Sigmoid colon (tissue), 4 donors: ENCODE results near the gene SLC38A2.

Experiments
- POLR2A ChIP-seq, 2 donors: fragments of 450-650 bp; IDR thresholded peaks; one replicate each; pipeline ENCODE4 v1.6.1; 2016; ENCODE audit warnings: antibody characterized with exemption in 2 of 2, mild to moderate bottlenecking in 2 of 2, moderate library complexity in 2 of 2
- POLR2AphosphoS5 ChIP-seq, 4 donors: sonication (generic); formaldehyde crosslinking; IDR thresholded peaks; one replicate each; pipeline ENCODE4 v1.6.1; 2017; ENCODE audit warnings: antibody characterized with exemption in 4 of 4
- TF ChIP-seq, protein P1 (sequence below), 4 experiments: fragments of 450-650 bp in 3 of 4; fragments of 200-600 bp in 1 of 4; IDR thresholded peaks; one replicate each; pipeline ENCODE4 v1.5.1; 2016 to 2019; ENCODE audit warnings: antibody characterized with exemption in 4 of 4, mild to moderate bottlenecking in 3 of 4, moderate library complexity in 2 of 4

DNA sequence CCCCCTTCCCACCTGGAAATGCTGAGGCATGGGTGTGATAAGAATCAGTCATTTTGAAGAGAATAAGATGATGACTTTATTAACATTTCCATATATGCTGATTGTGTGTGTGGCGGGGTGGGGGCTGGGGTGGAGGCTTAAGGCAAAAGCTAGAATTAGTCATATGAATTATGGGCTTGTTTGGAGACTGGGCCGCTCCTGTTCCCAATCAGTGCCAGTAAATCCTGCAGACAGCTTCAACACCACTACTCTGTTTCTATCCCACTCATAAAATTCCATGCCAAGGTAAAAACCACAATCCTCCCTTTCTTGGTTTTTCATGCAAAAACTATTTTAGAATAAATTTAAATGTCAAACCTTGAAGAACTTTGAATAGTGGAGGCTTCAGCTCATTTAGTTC is 29.9 kb upstream of the SLC38A2 start:
- no peak for TF ChIP-seq POLR2A (IDR thresholded peaks at IDR 0.05)
- peak; percentile 57 to 84 (median 80) for TF ChIP-seq POLR2AphosphoS5 (IDR thresholded peaks at IDR 0.05)
- TF ChIP-seq, protein P1, sequence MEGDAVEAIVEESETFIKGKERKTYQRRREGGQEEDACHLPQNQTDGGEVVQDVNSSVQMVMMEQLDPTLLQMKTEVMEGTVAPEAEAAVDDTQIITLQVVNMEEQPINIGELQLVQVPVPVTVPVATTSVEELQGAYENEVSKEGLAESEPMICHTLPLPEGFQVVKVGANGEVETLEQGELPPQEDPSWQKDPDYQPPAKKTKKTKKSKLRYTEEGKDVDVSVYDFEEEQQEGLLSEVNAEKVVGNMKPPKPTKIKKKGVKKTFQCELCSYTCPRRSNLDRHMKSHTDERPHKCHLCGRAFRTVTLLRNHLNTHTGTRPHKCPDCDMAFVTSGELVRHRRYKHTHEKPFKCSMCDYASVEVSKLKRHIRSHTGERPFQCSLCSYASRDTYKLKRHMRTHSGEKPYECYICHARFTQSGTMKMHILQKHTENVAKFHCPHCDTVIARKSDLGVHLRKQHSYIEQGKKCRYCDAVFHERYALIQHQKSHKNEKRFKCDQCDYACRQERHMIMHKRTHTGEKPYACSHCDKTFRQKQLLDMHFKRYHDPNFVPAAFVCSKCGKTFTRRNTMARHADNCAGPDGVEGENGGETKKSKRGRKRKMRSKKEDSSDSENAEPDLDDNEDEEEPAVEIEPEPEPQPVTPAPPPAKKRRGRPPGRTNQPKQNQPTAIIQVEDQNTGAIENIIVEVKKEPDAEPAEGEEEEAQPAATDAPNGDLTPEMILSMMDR (IDR thresholded peaks at IDR 0.05): no peak
